Activated CD8-positive, alpha-beta T cell treated with anti-CD3 and anti-CD28 coated beads, Interleukin-2, amount 10 ng/mL, durations not matched to agents 7 days and 5 days (primary cell): Measurements from ENCODE around the gene KCNQ1OT1. TPM values are rescaled to one million over a fixed set of nuclear protein-coding genes. Genes with fewer than 3 reads are reported as not detected.

ENCODE experiments used
- ATAC-seq: fragments of 150-1000 bp; cut with Tn5 transposase; one replicate; pipeline ENCODE4 v1.10.0; 2021; ENCODE audit warnings: moderate library complexity
- CTCF ChIA-PET: fragments of 350-600 bp; sonication (Branson Sonifier 250); formaldehyde crosslinking; loops from one replicate; lab custom pipeline; 2021; ENCODE audit warnings: antibody characterized with exemption; lab: Charles Lee
- POLR2A ChIA-PET: fragments of 350-600 bp; sonication (Branson Sonifier 250); formaldehyde crosslinking; loops from one replicate; lab custom pipeline; 2021; ENCODE audit warnings: antibody characterized with exemption; lab: Charles Lee
- DNase-seq: peaks from one replicate; pipeline ENCODE4 v3.0.0-alpha.2; 2020
- H3K27ac Mint-ChIP-seq: one replicate; pipeline ENCODE4 v1.8.0; 2021; ENCODE audit warnings: mild to moderate bottlenecking, mixed read lengths
- H3K27me3 Mint-ChIP-seq: one replicate; pipeline ENCODE4 v1.8.0; 2021; ENCODE audit warnings: low read depth, mixed read lengths
- H3K36me3 Mint-ChIP-seq: one replicate; pipeline ENCODE4 v1.8.0; 2021; ENCODE audit warnings: low read depth, mixed read lengths
- H3K4me1 Mint-ChIP-seq: one replicate; pipeline ENCODE4 v1.8.0; 2021; ENCODE audit warnings: low read depth, mixed read lengths
- H3K4me3 Mint-ChIP-seq: one replicate; pipeline ENCODE4 v1.8.0; 2021; ENCODE audit warnings: mild to moderate bottlenecking, mixed read lengths
- H3K9me3 Mint-ChIP-seq: one replicate; pipeline ENCODE4 v1.8.0; 2022; ENCODE audit warnings: mixed read lengths; ENCODE audit not compliant: insufficient read depth
- total RNA-seq, 2 experiments: library from RNA; stranded (reverse); gene quantifications; one replicate each; pipeline ENCODE4 v1.2.3, GENCODE V29; 2021

KCNQ1OT1 gene
- total RNA-seq, 2 experiments from 2014 or later: 0.24 to 0.26 TPM

- Mint-ChIP-seq H3K36me3 (no peaks in the 10 kb centered on the region), H3K4me3 (no peak overlapping the region), H3K4me1 (no peaks in the 10 kb centered on the region), H3K27ac (no peak overlapping the region), H3K9me3 (no peaks in the 10 kb centered on the region), H3K27me3 (no peaks in the 10 kb centered on the region)
- no peak for ATAC-seq
- POLR2A ChIA-PET: no interaction called here
- CTCF ChIA-PET: no interaction called here
- no peak for DNase-seq
Measured at GRCh38 chr11:2732940-2733628, 33.3 kb upstream of the KCNQ1OT1 start.

GRCh38 chr11:2732261-2732939 is 32.6 kb upstream of the KCNQ1OT1 start:
- H3K4me1 Mint-ChIP-seq: no peaks in the 10 kb centered on the region
- CTCF ChIA-PET: no interaction called here
- no peaks in the 10 kb centered on the region for H3K9me3 Mint-ChIP-seq
- DNase-seq: no peak
- ATAC-seq: no peak
- no peak overlapping the region for H3K27ac Mint-ChIP-seq
- H3K4me3 Mint-ChIP-seq: no peak overlapping the region
- POLR2A ChIA-PET: no interaction called here
- H3K36me3 Mint-ChIP-seq: no peaks in the 10 kb centered on the region
- H3K27me3 Mint-ChIP-seq: no peaks in the 10 kb centered on the region

GRCh38 chr11:2731130-2732125 is 31.6 kb upstream of the KCNQ1OT1 start:
- ChIA-PET POLR2A (no interaction called here), CTCF (no interaction called here)
- Mint-ChIP-seq H3K9me3 (no peaks in the 10 kb centered on the region), H3K27ac (no peak overlapping the region), H3K36me3 (no peaks in the 10 kb centered on the region), H3K4me1 (no peaks in the 10 kb centered on the region), H3K4me3 (no peak overlapping the region), H3K27me3 (no peaks in the 10 kb centered on the region)
- ATAC-seq (no peak), DNase-seq (no peak)

GRCh38 chr11:2730272-2731129 is 30.7 kb upstream of the KCNQ1OT1 start:
- H3K27me3 Mint-ChIP-seq: no peaks in the 10 kb centered on the region
- ChIA-PET POLR2A (no interaction called here), CTCF (no interaction called here)
- no peaks in the 10 kb centered on the region for H3K9me3 Mint-ChIP-seq
- ATAC-seq: no peak
- no peak overlapping the region for H3K4me3 Mint-ChIP-seq
- H3K4me1 Mint-ChIP-seq: no peaks in the 10 kb centered on the region
- H3K36me3 Mint-ChIP-seq: no peaks in the 10 kb centered on the region
- DNase-seq: no peak
- no peak overlapping the region for H3K27ac Mint-ChIP-seq

GRCh38 chr11:2729841-2730240 is 30.0 kb upstream of the KCNQ1OT1 start:
- H3K36me3 Mint-ChIP-seq: no peaks in the 10 kb centered on the region
- no peak overlapping the region for H3K4me3 Mint-ChIP-seq
- ChIA-PET POLR2A (no interaction called here), CTCF (no interaction called here)
- no peaks in the 10 kb centered on the region for H3K27me3 Mint-ChIP-seq
- H3K9me3 Mint-ChIP-seq: no peaks in the 10 kb centered on the region
- no peaks in the 10 kb centered on the region for H3K4me1 Mint-ChIP-seq
- DNase-seq (no peak), ATAC-seq (no peak)
- H3K27ac Mint-ChIP-seq: no peak overlapping the region

- H3K4me1 Mint-ChIP-seq: no peaks in the 10 kb centered on the region
- H3K4me3 Mint-ChIP-seq: no peak overlapping the region
- POLR2A ChIA-PET: no interaction called here
- no peaks in the 10 kb centered on the region for H3K9me3 Mint-ChIP-seq
- H3K27me3 Mint-ChIP-seq: no peaks in the 10 kb centered on the region
- no peak for ATAC-seq
- no peak for DNase-seq
- no peaks in the 10 kb centered on the region for H3K36me3 Mint-ChIP-seq
- H3K27ac Mint-ChIP-seq: no peak overlapping the region
- CTCF ChIA-PET: no interaction called here
Measured at GRCh38 chr11:2728663-2729332, 29.0 kb upstream of the KCNQ1OT1 start.

- H3K4me3 Mint-ChIP-seq: no peak overlapping the region
- ChIA-PET POLR2A (no interaction called here), CTCF (no interaction called here)
- no peak overlapping the region for H3K27ac Mint-ChIP-seq
- no peaks in the 10 kb centered on the region for H3K9me3 Mint-ChIP-seq
- no peaks in the 10 kb centered on the region for H3K36me3 Mint-ChIP-seq
- no peaks in the 10 kb centered on the region for H3K27me3 Mint-ChIP-seq
- ATAC-seq: no peak
- no peaks in the 10 kb centered on the region for H3K4me1 Mint-ChIP-seq
- DNase-seq: no peak
Measured at GRCh38 chr11:2728128-2728662, 28.4 kb upstream of the KCNQ1OT1 start.

GRCh38 chr11:2726964-2727363 is 27.2 kb upstream of the KCNQ1OT1 start:
- H3K4me3 Mint-ChIP-seq: no peak overlapping the region
- H3K4me1 Mint-ChIP-seq: no peaks in the 10 kb centered on the region
- ChIA-PET CTCF (no interaction called here), POLR2A (no interaction called here)
- no peak for ATAC-seq
- no peaks in the 10 kb centered on the region for H3K9me3 Mint-ChIP-seq
- no peak for DNase-seq
- H3K27me3 Mint-ChIP-seq: no peaks in the 10 kb centered on the region
- no peak overlapping the region for H3K27ac Mint-ChIP-seq
- H3K36me3 Mint-ChIP-seq: no peaks in the 10 kb centered on the region

- DNase-seq (no peak), ATAC-seq (no peak)
- ChIA-PET POLR2A (interaction anchor here (0.6 kb wide), 1 partner anchor 11 kb away, joined by 3 read pairs; no protein-coding TSS in a partner anchor), CTCF (interaction anchor here (1.2 kb wide), 1 partner anchor 193 kb away, joined by 3 read pairs; no protein-coding TSS in a partner anchor)
- H3K9me3 Mint-ChIP-seq: no peaks in the 10 kb centered on the region
- no peaks in the 10 kb centered on the region for H3K36me3 Mint-ChIP-seq
- H3K27ac Mint-ChIP-seq: no peak overlapping the region
- H3K4me1 Mint-ChIP-seq: no peaks in the 10 kb centered on the region
- no peak overlapping the region for H3K4me3 Mint-ChIP-seq
- no peaks in the 10 kb centered on the region for H3K27me3 Mint-ChIP-seq
Measured at GRCh38 chr11:2725368-2726300, 25.8 kb upstream of the KCNQ1OT1 start.
